Neural crest cell (in vitro differentiated cells): ENCODE measurements around the gene DENND1A. TPM values are rescaled to one million over a fixed set of nuclear protein-coding genes. Genes with fewer than 3 reads are reported as not detected.

Experiments
- DNase-seq: peaks from one replicate; pipeline ENCODE4 v3.0.0; 2021; ENCODE audit warnings: low read depth, mixed read lengths, low spot score
- H3K27ac Mint-ChIP-seq: one replicate; pipeline ENCODE4 v1.8.0; 2021; ENCODE audit warnings: mild to moderate bottlenecking, mixed read lengths; ENCODE audit not compliant: unreplicated experiment
- H3K27me3 Mint-ChIP-seq: 2 replicates; pipeline ENCODE4 v1.8.0; 2021; ENCODE audit warnings: low read depth, mild to moderate bottlenecking, mixed read lengths
- H3K36me3 Mint-ChIP-seq: 2 replicates; pipeline ENCODE4 v1.8.0; 2021; ENCODE audit warnings: low read depth, mild to moderate bottlenecking, mixed read lengths
- H3K4me1 Mint-ChIP-seq: 2 replicates; pipeline ENCODE4 v1.8.0; 2021; ENCODE audit warnings: mixed read lengths
- H3K4me3 Mint-ChIP-seq: one replicate; pipeline ENCODE4 v1.8.0; 2021; ENCODE audit warnings: mild to moderate bottlenecking, mixed read lengths
- H3K9me3 Mint-ChIP-seq: 2 replicates; pipeline ENCODE4 v1.8.0; 2021; ENCODE audit warnings: mixed read lengths
- total RNA-seq: library from RNA; stranded (reverse); gene quantifications from 2 replicates; pipeline ENCODE4 v1.2.1, GENCODE V29; 2021
- TF ChIP-seq, protein P1 (sequence below): fragments of 200-600 bp; sonication (generic); conservative IDR thresholded peaks from 2 replicates; pipeline ENCODE4 v1.5.0; 2021; ENCODE audit warnings: antibody characterized with exemption, mild to moderate bottlenecking

The DENND1A gene
- total RNA-seq, 1 donor from 2014 or later = 17.8 TPM

DNA sequence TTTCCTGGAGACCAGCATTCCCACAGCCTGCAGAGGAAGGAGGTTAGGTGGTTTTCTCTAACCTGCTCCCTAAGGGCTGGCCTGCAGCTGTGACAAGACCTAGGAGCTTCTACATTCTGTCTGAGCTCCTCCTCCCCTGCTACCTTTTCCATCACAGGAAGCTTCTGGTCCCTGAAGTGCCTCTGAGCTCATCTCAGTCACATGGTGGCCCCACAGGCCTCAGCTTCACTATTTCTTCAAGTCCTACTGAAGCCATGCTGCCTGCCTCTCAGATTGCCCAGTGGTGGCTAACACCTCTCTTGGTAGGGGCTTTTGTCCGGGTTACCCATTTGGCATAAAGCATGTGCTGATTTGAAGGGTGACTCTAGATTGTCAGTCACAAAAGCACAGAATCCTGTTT lies 314.5 kb downstream of the DENND1A start:
- H3K36me3 Mint-ChIP-seq = no peaks in the 10 kb centered on the region
- no peak for DNase-seq
- no peak overlapping the region for H3K4me3 Mint-ChIP-seq
- TF ChIP-seq, protein P1, sequence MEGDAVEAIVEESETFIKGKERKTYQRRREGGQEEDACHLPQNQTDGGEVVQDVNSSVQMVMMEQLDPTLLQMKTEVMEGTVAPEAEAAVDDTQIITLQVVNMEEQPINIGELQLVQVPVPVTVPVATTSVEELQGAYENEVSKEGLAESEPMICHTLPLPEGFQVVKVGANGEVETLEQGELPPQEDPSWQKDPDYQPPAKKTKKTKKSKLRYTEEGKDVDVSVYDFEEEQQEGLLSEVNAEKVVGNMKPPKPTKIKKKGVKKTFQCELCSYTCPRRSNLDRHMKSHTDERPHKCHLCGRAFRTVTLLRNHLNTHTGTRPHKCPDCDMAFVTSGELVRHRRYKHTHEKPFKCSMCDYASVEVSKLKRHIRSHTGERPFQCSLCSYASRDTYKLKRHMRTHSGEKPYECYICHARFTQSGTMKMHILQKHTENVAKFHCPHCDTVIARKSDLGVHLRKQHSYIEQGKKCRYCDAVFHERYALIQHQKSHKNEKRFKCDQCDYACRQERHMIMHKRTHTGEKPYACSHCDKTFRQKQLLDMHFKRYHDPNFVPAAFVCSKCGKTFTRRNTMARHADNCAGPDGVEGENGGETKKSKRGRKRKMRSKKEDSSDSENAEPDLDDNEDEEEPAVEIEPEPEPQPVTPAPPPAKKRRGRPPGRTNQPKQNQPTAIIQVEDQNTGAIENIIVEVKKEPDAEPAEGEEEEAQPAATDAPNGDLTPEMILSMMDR = no peak
- H3K4me1 Mint-ChIP-seq = no peaks in the 10 kb centered on the region
- no peaks in the 10 kb centered on the region for H3K27me3 Mint-ChIP-seq
- no peaks in the 10 kb centered on the region for H3K9me3 Mint-ChIP-seq
- H3K27ac Mint-ChIP-seq = no peak overlapping the region

DNA sequence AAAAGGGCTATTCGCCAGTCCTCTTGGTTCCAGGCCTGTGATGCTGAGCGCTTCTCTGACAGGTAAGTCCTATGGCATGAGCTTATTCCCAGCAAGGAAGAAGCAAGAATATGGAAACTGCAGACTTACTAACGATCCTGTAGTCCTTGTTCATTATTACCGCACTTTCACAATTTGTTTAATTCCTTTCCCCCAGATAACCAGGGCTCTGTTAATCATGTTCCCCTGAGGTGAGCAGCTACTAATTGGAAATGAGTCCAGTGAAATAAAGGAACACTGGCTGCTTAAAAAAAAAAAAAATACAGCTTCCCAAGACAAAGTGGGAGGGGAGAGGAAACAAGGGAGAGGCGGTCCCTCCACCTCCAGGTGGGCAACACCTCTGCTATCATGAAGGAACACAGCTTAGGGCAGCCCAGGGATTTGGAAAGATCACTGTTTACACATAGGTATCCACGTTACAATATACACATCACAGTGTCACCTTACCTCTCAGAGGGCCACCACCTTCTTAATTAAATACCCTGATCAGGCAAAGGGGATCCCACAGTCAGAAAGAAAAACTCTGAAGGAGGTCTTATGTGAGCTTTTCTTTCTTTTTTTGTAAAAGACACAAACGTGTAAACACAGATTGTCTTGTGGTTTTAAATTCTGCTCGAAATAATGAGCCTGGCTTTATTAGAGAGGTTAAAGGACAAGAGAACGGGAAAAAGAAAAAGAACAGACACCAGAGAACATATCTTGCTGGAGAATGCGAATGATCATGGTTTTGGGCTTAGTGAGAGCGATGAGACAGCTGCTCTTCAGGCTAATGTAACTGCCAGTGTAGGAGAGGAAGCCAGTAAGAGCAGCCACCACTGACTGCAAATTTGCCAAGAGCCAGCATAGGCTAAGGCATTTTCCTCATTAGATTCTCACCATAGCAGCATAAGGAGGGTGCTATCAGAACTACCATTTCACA lies 315.3 kb downstream of the DENND1A start:
- DNase-seq = no peak
- no peaks in the 10 kb centered on the region for H3K27me3 Mint-ChIP-seq
- TF ChIP-seq, protein P1 = no peak

DNA sequence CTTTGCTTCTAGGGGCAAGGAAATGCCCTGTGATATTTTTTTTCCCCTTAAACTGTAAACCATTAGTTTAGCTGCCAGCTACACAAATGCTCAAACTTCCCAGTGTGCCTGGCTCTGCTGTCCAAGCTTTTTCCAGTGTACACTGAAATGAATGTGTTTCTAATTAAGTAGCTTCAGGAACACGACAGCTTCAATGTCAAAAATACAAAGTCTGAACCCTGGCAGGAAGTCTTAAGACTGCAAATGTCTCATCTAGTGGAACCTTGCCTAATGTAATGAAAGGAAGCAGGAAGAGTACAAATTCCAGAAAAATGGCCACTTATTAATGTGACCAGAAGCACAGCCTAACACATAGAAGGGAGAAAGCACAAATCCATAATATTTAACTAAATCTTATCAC lies 318.7 kb downstream of the DENND1A start:
- DNase-seq = no peak
- H3K36me3 Mint-ChIP-seq = no peaks in the 10 kb centered on the region
- no peak overlapping the region for H3K4me3 Mint-ChIP-seq

More for the DNA sequence above, 315.3 kb downstream of the DENND1A start:
- Mint-ChIP-seq H3K4me1 (no peaks in the 10 kb centered on the region), H3K27ac (no peak overlapping the region), H3K36me3 (no peaks in the 10 kb centered on the region), H3K9me3 (no peaks in the 10 kb centered on the region), H3K4me3 (no peak overlapping the region)

DNA sequence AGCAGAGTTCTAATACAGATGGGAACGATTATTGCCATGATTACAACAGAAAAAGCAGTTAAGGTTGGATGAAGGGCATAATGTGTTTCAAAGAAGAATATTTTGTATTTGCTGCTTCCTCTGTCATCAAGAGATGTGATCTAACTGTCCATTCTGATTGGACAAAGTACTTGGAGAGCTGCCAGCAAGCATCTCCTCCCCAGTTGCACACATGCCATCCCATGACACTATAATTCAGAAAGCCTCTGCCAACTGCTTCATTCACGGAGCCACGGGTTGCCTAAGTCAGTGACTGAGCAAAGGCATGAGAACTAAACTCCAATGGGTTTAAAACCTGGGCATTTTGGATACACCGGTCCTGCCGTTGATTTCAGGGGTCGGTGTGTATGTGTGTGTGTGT lies 320.1 kb downstream of the DENND1A start:
- TF ChIP-seq, protein P1 = no peak
- no peaks in the 10 kb centered on the region for H3K4me1 Mint-ChIP-seq
- DNase-seq = no peak
- H3K36me3 Mint-ChIP-seq = no peaks in the 10 kb centered on the region
- no peaks in the 10 kb centered on the region for H3K9me3 Mint-ChIP-seq
- H3K27me3 Mint-ChIP-seq = no peaks in the 10 kb centered on the region
- H3K4me3 Mint-ChIP-seq = no peak overlapping the region
- H3K27ac Mint-ChIP-seq = no peak overlapping the region

More for the DNA sequence above, 318.7 kb downstream of the DENND1A start:
- Mint-ChIP-seq H3K27me3 (no peaks in the 10 kb centered on the region), H3K9me3 (no peaks in the 10 kb centered on the region), H3K27ac (no peak overlapping the region), H3K4me1 (no peaks in the 10 kb centered on the region)
- TF ChIP-seq, protein P1 = no peak

DNA sequence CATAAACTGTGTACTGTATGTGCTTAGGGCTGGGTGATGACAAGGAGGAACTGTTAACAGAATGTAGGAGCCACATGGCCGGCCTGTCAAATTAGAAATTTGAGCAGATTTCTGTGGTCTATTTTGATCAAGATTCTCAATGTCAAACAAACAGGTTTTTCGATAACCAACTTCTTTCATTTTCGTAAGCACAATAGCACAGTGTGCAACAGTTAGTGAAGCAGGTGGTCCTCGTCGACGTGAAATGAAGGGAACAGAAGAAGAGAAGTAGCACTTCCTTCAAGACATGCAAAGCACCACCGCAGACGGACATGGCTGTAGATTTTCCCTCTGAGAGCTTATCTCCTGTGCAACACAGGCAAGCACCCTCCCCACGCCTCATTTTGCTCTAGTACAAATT lies 321.8 kb downstream of the DENND1A start:
- H3K36me3 Mint-ChIP-seq = no peaks in the 10 kb centered on the region
- no peaks in the 10 kb centered on the region for H3K9me3 Mint-ChIP-seq
- TF ChIP-seq, protein P1 = no peak
- no peak overlapping the region for H3K27ac Mint-ChIP-seq
- no peak overlapping the region for H3K4me3 Mint-ChIP-seq
- H3K4me1 Mint-ChIP-seq = no peaks in the 10 kb centered on the region
- DNase-seq = no peak
- no peaks in the 10 kb centered on the region for H3K27me3 Mint-ChIP-seq
